Measurements from ENCODE around the gene TBL1X.

- TF ChIP-seq, protein P1, sequence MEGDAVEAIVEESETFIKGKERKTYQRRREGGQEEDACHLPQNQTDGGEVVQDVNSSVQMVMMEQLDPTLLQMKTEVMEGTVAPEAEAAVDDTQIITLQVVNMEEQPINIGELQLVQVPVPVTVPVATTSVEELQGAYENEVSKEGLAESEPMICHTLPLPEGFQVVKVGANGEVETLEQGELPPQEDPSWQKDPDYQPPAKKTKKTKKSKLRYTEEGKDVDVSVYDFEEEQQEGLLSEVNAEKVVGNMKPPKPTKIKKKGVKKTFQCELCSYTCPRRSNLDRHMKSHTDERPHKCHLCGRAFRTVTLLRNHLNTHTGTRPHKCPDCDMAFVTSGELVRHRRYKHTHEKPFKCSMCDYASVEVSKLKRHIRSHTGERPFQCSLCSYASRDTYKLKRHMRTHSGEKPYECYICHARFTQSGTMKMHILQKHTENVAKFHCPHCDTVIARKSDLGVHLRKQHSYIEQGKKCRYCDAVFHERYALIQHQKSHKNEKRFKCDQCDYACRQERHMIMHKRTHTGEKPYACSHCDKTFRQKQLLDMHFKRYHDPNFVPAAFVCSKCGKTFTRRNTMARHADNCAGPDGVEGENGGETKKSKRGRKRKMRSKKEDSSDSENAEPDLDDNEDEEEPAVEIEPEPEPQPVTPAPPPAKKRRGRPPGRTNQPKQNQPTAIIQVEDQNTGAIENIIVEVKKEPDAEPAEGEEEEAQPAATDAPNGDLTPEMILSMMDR (IDR thresholded peaks at IDR 0.05) = no peak
- TF ChIP-seq POLR2A (IDR thresholded peaks at IDR 0.05) (no peak), POLR2AphosphoS5 (IDR thresholded peaks at IDR 0.05) (no peak)
These were observed 44.3 kb upstream of the TBL1X start for GRCh38 chrX:9420275-9421265.
